Activated CD4-positive, alpha-beta memory T cell treated with anti-CD3 and anti-CD28 coated beads, Interleukin-2, amount 10 ng/mL, durations not matched to agents 7 days and 5 days (primary cell): ENCODE data around the gene MORN1. TPM values are rescaled to one million over a fixed set of nuclear protein-coding genes. Genes with fewer than 3 reads are reported as not detected.

Experiments
- CTCF ChIA-PET: fragments of 350-600 bp; sonication (Branson Sonifier 250); formaldehyde crosslinking; loops from one replicate; lab custom pipeline; 2021; ENCODE audit warnings: antibody characterized with exemption, inconsistent platforms; lab: Charles Lee
- POLR2A ChIA-PET: fragments of 350-600 bp; sonication (Branson Sonifier 250); formaldehyde crosslinking; loops from one replicate; lab custom pipeline; 2021; ENCODE audit warnings: antibody characterized with exemption; lab: Charles Lee
- DNase-seq: peaks from one replicate; pipeline ENCODE4 v3.0.0-alpha.2; 2020
- H3K27ac Mint-ChIP-seq: one replicate; pipeline ENCODE4 v1.8.0; 2021; ENCODE audit warnings: mild to moderate bottlenecking, mixed read lengths
- H3K27me3 Mint-ChIP-seq: one replicate; pipeline ENCODE4 v1.8.0; 2021; ENCODE audit warnings: mixed read lengths
- H3K36me3 Mint-ChIP-seq: one replicate; pipeline ENCODE4 v1.8.0; 2021; ENCODE audit warnings: low read depth, mixed read lengths
- H3K4me1 Mint-ChIP-seq: one replicate; pipeline ENCODE4 v1.8.0; 2021; ENCODE audit warnings: mixed read lengths
- H3K4me3 Mint-ChIP-seq: one replicate; pipeline ENCODE4 v1.8.0; 2021; ENCODE audit warnings: mild to moderate bottlenecking, mixed read lengths
- H3K9me3 Mint-ChIP-seq: one replicate; pipeline ENCODE4 v1.8.0; 2021; ENCODE audit warnings: mixed read lengths
- total RNA-seq, 2 experiments: library from RNA; stranded (reverse); gene quantifications; one replicate each; pipeline ENCODE4 v1.2.3, GENCODE V29; 2021

The MORN1 gene
- total RNA-seq, 2 experiments from 2014 or later = 6.2 to 6.3 TPM

DNA sequence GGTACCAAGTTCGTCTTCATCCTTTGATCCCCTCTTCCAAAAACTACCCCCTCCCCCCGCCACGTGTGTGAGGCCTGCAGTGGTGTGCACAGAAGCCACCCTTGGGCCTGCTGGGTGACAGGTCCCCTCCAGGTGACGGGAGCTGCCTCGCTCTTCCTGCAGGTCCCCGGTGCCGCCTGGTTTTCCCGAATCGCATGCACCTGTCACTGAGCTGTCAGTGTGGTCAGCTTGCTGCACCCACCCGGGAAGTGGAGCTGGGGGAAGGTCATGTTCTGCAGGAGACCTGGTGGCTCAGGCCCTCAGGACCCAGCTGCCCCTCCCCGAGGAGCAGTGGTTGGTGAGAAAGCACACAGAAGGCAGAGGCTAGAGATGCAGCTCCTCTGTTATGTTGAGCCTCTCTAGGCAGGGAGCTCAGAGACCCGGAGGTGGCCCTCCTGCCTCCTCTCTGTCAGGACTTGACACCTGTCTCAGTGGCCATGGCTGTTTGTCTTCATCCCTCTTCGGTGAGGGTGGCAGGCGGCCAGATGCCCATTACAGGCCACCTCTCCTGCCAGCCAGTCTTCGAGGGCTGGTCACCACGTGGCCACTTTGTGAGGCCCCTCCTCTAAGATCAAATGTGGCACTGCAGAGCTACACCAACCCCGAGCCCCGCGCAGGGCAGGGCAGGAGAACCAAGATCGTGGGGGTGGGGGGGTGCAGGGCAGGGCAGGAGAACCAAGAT, 102.4 kb downstream of the MORN1 start:
- Mint-ChIP-seq H3K36me3 (peaks cover 20% of the 10 kb centered on the region), H3K9me3 (peaks cover 3% of the 10 kb centered on the region), H3K4me1 (peaks cover 68% of the 10 kb centered on the region), H3K4me3 (no peak overlapping the region), H3K27me3 (no peaks in the 10 kb centered on the region), H3K27ac (peak overlapping the region; percentile 59)
- ChIA-PET CTCF (interaction anchor here (1.0 to 1.2 kb wide), 2 partner anchors 12 to 33 kb away, joined by 4 to 7 read pairs; no protein-coding TSS in a partner anchor), POLR2A (interaction anchor here (0.6 to 5.5 kb wide), 4 partner anchors 12 to 61 kb away, joined by 3 to 93 read pairs (median 41); no protein-coding TSS in a partner anchor)
- DNase-seq = no peak

DNA sequence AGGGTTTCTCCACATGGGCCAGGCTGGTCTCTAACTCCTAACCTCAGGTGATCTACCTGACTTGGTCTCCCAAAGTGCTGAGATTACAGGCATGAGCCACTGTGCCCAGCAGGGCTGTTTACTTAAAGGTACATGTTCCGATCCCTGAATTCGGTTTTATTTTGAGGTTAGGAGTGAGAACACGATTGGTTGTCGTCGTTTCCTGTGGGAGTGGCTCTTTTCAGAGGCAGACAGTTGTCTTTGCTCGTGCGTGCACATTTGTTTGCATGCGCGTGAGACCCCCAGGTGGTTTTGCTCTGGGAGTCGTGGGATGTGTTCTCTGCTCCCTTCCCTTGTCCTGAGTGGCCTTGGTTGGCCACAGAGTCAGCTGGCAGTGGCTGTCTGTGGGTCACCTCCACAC, 103.0 kb downstream of the MORN1 start:
- DNase-seq = peak; percentile 37
- H3K4me3 Mint-ChIP-seq = no peak overlapping the region
- ChIA-PET CTCF (interaction anchor here (1.2 kb wide), 1 partner anchor 12 kb away, joined by 7 read pairs; no protein-coding TSS in a partner anchor), POLR2A (interaction anchor here (1.3 to 5.5 kb wide), 3 partner anchors 12 to 55 kb away, joined by 4 to 93 read pairs (median 78); no protein-coding TSS in a partner anchor)
- peaks cover 3% of the 10 kb centered on the region for H3K9me3 Mint-ChIP-seq
- H3K4me1 Mint-ChIP-seq = peaks cover 62% of the 10 kb centered on the region
- peaks cover 16% of the 10 kb centered on the region for H3K36me3 Mint-ChIP-seq
- H3K27ac Mint-ChIP-seq = peak overlapping the region; percentile 31
- H3K27me3 Mint-ChIP-seq = no peaks in the 10 kb centered on the region

DNA sequence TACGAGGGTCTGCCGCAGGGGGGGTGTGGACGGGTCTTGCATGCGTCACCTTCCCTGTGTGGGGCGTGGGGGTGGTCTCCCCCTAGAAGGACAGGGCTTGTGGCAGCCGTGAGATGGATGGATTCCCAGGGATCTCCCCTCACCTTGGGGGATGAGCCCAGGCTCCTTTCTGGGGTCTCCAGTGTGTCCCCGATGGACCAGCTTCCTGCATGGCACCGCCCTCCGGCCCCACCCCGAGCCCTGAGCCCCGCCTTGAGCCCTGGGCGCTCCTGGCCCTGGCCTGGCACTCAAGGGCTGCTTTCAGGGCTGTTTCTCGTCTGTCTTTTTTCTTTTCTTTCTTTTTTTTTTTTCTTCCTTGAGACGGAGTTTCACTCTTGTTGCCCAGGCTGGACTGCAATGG, 103.7 kb downstream of the MORN1 start:
- peaks cover 15% of the 10 kb centered on the region for H3K36me3 Mint-ChIP-seq
- ChIA-PET CTCF (interaction anchor here (0.7 kb wide), 1 partner anchor 261 kb away, joined by 3 read pairs; no protein-coding TSS in a partner anchor), POLR2A (interaction anchor here (5.2 to 5.5 kb wide), 2 partner anchors 13 to 55 kb away, joined by 78 to 93 read pairs; no protein-coding TSS in a partner anchor)
- peaks cover 56% of the 10 kb centered on the region for H3K4me1 Mint-ChIP-seq
- peaks cover 3% of the 10 kb centered on the region for H3K9me3 Mint-ChIP-seq
- no peak overlapping the region for H3K27ac Mint-ChIP-seq
- H3K27me3 Mint-ChIP-seq = no peaks in the 10 kb centered on the region
- DNase-seq = no peak
- H3K4me3 Mint-ChIP-seq = no peak overlapping the region

DNA sequence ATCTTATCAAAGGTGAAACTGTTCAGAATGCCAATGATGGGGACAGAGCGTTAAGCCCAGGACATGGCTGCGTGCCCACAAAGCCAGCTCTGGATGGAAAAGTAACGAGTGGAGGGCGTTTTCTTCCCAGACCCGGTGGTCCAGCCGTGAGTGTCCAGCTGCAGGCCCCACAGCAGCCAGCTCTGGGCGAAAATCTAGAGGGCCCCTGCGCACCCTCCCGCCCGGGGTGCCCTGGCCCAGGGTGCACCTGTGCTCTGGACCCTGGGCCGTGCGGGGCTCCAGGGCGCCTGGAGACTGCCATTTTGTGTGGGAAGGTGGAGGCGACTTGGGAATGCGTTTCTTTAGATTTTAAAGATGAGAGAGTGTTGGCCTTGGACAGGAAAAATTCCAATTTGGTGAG, 104.4 kb downstream of the MORN1 start:
- H3K4me1 Mint-ChIP-seq = peaks cover 49% of the 10 kb centered on the region
- POLR2A ChIA-PET = no interaction called here
- H3K36me3 Mint-ChIP-seq = peaks cover 15% of the 10 kb centered on the region
- no peak overlapping the region for H3K27ac Mint-ChIP-seq
- H3K27me3 Mint-ChIP-seq = no peaks in the 10 kb centered on the region
- DNase-seq = no peak
- no peak overlapping the region for H3K4me3 Mint-ChIP-seq
- peaks cover 3% of the 10 kb centered on the region for H3K9me3 Mint-ChIP-seq
- CTCF ChIA-PET = interaction anchor here (0.7 kb wide), 1 partner anchor 261 kb away, joined by 3 read pairs; no protein-coding TSS in a partner anchor

DNA sequence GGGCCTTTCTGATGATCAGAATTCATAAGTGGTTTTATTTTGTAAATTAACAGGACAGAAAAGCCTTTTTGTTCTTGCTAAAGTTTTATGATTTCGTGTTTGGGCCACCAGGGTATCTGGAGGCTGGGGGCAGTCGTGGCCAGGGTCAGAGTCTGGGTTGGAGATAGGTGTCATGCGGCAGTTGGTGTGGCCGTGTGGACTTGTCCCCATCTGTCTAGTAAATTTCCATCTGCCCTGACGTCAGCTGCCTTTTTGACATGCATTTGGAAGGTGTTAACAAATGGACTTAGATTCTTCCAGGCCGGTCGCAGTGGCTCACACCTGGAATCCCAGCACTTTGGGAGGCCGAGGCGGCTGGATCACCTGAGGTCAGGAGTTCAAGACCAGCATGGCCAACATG, 106.4 kb downstream of the MORN1 start:
- H3K4me3 Mint-ChIP-seq = no peak overlapping the region
- POLR2A ChIA-PET = interaction anchor here (0.6 kb wide), 1 partner anchor 324 kb away, joined by 3 read pairs; no protein-coding TSS in a partner anchor
- peaks cover 29% of the 10 kb centered on the region for H3K4me1 Mint-ChIP-seq
- H3K36me3 Mint-ChIP-seq = peaks cover 16% of the 10 kb centered on the region
- DNase-seq = no peak
- no peak overlapping the region for H3K27ac Mint-ChIP-seq
- H3K9me3 Mint-ChIP-seq = peaks cover 3% of the 10 kb centered on the region
- no peaks in the 10 kb centered on the region for H3K27me3 Mint-ChIP-seq
- CTCF ChIA-PET = interaction anchor here (0.7 kb wide), 1 partner anchor 86 kb away, joined by 4 read pairs; no protein-coding TSS in a partner anchor

DNA sequence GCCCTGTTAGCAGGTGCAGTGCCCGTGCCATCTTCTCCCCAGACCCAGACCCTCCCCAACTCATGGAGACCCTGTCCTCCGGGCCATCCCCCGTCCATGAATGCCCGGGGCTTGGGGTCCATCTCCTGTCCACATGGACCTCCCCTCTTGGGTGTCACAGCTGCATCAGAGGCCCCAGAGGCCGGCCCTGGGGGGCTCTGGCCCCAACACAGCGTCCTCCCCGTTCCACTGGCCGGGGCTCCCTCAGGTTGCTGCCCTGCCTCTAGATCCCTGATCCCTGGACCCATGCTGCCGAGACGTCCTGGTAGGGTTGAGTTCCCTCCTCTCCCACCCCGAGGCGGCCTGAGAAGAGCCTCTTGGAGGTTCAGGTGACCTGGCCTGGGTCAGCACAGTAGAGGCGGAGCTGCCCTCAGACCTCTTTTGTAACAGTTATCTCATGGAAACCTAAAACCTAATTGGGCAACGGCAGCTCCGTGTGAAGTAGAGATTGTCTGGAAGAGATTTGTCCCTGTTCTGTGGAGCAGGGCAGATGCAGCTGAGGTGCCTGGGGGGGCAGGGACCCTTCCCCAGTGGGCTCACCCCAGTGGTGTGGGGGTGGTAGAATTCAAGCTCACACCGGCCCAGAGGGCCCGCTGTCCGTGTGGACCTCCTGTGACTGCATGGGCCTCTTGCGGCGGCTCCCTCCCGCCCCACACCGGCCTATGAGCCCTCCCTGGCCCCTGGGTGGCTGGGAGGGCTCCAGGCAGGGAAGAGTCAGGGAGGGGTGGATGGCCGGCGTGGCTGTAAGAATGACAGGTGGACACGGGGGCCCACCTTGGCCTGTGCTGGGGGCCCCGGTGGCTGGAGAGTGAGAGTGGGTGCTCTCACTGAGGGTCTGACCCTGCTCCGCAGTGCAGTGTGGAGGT, 107.1 kb downstream of the MORN1 start:
- no peaks in the 10 kb centered on the region for H3K27me3 Mint-ChIP-seq
- no peak overlapping the region for H3K4me3 Mint-ChIP-seq
- peaks cover 3% of the 10 kb centered on the region for H3K9me3 Mint-ChIP-seq
- no peak overlapping the region for H3K27ac Mint-ChIP-seq
- peaks cover 23% of the 10 kb centered on the region for H3K4me1 Mint-ChIP-seq
- H3K36me3 Mint-ChIP-seq = peaks cover 22% of the 10 kb centered on the region
- ChIA-PET CTCF (no interaction called here), POLR2A (no interaction called here)
- DNase-seq = no peak

DNA sequence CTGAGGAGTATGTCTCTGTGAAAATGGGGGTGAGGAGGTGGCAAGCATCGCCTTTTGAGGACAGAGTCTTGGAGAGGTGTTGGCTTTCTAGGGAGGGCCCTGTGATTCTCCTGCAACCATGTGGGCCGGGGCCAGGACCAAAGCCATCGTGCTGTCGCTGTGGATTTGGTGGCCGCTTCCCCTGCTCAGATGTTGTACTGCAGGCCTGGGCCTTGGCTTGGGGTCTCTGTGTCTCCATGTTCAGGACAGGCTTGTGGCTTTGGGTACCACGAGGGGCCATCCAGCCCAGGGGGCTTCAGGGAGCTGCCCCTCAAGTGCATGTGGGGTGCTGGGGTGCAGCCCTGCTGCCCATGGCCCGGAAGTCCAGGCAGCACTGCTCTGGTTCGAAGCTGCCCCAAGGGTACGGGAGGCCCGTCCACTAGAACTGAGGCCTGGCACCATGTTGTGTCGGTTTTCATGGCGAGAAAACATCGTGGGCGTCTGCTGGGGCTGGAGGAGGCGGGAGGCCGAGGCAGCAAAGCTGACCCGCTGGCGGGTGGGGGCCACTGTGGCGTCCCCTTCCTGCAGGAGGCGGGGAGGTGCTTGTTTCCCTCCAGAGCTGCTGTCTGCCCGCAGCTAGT, 107.9 kb downstream of the MORN1 start:
- ChIA-PET CTCF (no interaction called here), POLR2A (no interaction called here)
- no peak for DNase-seq
- Mint-ChIP-seq H3K27me3 (no peaks in the 10 kb centered on the region), H3K4me1 (peaks cover 16% of the 10 kb centered on the region), H3K9me3 (peaks cover 3% of the 10 kb centered on the region), H3K4me3 (no peak overlapping the region), H3K36me3 (peaks cover 21% of the 10 kb centered on the region), H3K27ac (no peak overlapping the region)

DNA sequence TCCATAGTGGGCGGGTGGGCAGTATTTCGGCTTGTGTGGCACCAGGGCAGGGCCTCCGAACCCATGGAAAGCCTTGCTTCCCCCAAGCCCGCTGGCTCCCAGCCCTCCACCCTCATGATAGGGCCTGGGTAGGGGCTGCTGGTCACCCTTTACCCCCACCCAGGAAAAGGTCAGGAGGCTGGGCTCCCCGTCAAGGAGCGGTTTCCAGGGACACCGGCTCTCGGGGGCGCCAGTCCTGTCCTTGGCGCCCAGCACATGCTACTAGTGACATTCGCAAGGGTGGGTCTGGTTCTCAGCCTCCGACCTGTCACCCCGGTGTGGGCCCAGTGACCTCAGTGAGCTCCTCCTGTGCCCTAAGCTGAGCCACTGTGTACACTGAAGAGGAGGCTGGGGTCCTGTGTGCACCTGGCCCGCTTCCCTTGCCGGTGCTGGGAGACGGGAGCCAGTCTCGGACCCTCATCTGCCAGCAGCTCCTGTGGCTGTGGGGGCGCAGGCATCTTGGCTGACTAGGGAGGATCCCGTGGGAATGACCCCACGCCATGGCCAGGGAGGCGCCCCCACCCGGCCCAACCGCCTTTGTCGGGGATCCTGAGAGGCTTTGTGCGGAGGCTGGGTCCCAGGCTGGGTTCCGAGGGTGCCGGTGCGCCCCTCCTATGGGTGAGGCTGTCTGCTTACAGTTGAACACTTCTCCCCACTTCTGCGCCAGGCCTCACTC, 108.6 kb downstream of the MORN1 start:
- POLR2A ChIA-PET = no interaction called here
- H3K4me3 Mint-ChIP-seq = no peak overlapping the region

DNA sequence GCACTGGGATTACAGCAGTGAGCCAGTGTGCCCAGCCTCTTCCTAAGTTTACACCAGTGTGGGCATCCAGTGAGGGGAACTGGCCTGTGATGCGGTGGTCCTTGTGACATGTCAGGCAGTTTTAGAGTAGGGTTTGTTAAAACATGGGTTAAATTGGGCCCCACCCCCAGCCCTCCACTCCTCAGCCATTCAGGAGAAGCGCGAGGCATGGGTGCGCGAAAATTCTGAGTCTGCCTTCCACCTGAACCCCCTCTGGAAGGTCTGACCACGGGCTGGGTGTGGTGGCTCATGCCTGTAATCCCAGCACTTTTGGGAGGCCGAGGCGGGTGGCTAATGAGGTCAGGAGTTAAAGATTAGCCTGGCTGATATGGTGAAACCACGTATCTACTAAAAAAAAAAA, 111.5 kb downstream of the MORN1 start:
- Mint-ChIP-seq H3K4me1 (peaks cover 18% of the 10 kb centered on the region), H3K27me3 (no peaks in the 10 kb centered on the region), H3K4me3 (no peak overlapping the region), H3K27ac (no peak overlapping the region), H3K9me3 (no peaks in the 10 kb centered on the region), H3K36me3 (peaks cover 37% of the 10 kb centered on the region)
- POLR2A ChIA-PET = no interaction called here
- DNase-seq = no peak
- CTCF ChIA-PET = no interaction called here

More for the DNA sequence above, 108.6 kb downstream of the MORN1 start:
- Mint-ChIP-seq H3K4me1 (peaks cover 9% of the 10 kb centered on the region), H3K27ac (no peak overlapping the region), H3K36me3 (peaks cover 25% of the 10 kb centered on the region), H3K27me3 (no peaks in the 10 kb centered on the region), H3K9me3 (no peaks in the 10 kb centered on the region)
- no peak for DNase-seq
- CTCF ChIA-PET = no interaction called here

DNA sequence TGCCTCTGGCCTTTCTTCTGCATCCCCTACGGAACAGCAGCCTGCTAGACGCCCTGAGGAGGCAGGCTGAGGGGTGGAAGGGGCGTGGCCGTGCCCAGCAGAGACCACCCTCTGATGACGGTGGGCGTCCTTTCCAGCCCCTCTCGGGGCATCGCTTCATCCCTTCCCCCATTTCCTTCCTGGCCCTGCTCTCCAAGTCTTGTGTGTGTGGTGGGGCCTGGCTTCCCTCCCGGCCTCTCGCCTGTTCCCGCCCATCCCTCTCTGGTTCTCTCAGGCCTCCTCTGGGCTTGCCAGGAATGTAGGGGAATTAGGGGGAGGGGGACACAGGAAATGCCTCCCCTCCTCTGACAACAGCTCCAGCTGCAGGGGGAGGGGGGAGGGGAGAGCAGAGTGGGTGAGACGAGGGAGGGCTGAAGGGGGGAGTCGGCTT, 112.1 kb downstream of the MORN1 start:
- H3K4me1 Mint-ChIP-seq = peaks cover 19% of the 10 kb centered on the region
- H3K4me3 Mint-ChIP-seq = no peak overlapping the region
- H3K36me3 Mint-ChIP-seq = peaks cover 36% of the 10 kb centered on the region
- no peak for DNase-seq
- H3K27me3 Mint-ChIP-seq = no peaks in the 10 kb centered on the region
- H3K9me3 Mint-ChIP-seq = no peaks in the 10 kb centered on the region
- CTCF ChIA-PET = interaction anchor here (0.6 kb wide), 1 partner anchor 32 kb away, joined by 3 read pairs; no protein-coding TSS in a partner anchor
- POLR2A ChIA-PET = no interaction called here
- H3K27ac Mint-ChIP-seq = no peak overlapping the region

DNA sequence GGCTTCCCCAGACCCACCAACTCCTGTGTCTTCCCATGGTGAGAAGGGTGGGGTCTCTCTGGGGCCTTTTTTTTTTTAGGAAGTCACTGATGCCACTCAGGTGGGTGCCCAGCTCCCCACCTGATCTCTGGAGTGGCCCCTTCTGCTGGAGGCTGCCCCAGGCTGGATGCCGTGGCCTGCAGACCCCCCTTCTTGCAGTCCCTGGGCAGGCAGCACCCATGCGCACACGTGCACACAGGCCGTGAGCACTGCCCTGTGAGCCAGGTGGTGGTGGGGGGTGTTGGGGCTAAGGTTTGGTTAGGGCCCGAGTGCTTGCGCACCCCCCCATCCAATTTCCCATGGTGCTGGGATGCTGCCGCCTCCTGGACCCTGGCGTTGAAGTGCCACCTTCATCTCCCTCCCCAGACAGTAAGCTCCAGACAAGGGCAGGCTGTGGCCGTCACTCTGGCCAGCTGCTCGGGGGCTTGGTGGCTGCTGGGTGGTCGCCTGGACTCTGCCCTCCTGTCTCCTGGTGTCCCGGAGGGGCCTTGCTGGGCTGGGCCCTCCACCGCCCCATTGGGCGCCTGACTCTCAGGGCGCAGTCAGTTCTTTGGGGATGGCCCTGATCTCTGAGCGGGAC, 112.7 kb downstream of the MORN1 start:
- DNase-seq = no peak
- no peaks in the 10 kb centered on the region for H3K27me3 Mint-ChIP-seq
- peaks cover 19% of the 10 kb centered on the region for H3K4me1 Mint-ChIP-seq
- no peak overlapping the region for H3K4me3 Mint-ChIP-seq
- H3K36me3 Mint-ChIP-seq = peaks cover 34% of the 10 kb centered on the region
- ChIA-PET CTCF (interaction anchor here (0.6 kb wide), 1 partner anchor 32 kb away, joined by 3 read pairs; no protein-coding TSS in a partner anchor), POLR2A (no interaction called here)
- H3K27ac Mint-ChIP-seq = no peak overlapping the region
- no peaks in the 10 kb centered on the region for H3K9me3 Mint-ChIP-seq
